Transverse colon (tissue), 4 donors: ENCODE measurements around the gene RAD21L1. TPM values are rescaled to one million over a fixed set of nuclear protein-coding genes. Genes with fewer than 3 reads are reported as not detected.

ENCODE experiments used
- DNase-seq: peaks from one replicate; pipeline ENCODE4 v3.0.0-alpha.2; 2019
- H3K27ac ChIP-seq, 4 donors: fragments of 200-600 bp; sonication (generic); 2 replicates each; pipeline ENCODE4 v1.5.1; 2016 to 2018; ENCODE audit warnings: inconsistent platforms in 4 of 4
- H3K27me3 ChIP-seq: fragments of 200-600 bp; sonication (generic); 2 replicates; pipeline ENCODE4 v1.5.1; 2017; ENCODE audit warnings: inconsistent platforms
- H3K36me3 ChIP-seq, 4 donors: fragments of 200-600 bp; sonication (generic); 2 replicates each; pipeline ENCODE4 v1.5.1; 2017 to 2019; ENCODE audit warnings: inconsistent platforms in 4 of 4
- H3K4me1 ChIP-seq, 4 donors: fragments of 200-600 bp; sonication (generic); 2 replicates each; pipeline ENCODE4 v1.5.1; 2017 to 2020; ENCODE audit warnings: inconsistent platforms in 4 of 4
- H3K4me3 ChIP-seq, 4 donors: fragments of 200-600 bp; sonication (generic); 1 replicate in 1 of 4; 2 replicates in 3 of 4; pipeline versions ENCODE4 v1.5.1 to v1.6.1; 2017 to 2019; ENCODE audit warnings: inconsistent platforms in 4 of 4
- H3K9me3 ChIP-seq, 2 donors: fragments of 200-600 bp; sonication (generic); 2 replicates each; pipeline ENCODE4 v1.5.1; 2017 to 2019; ENCODE audit warnings: inconsistent platforms in 2 of 2
- CTCF ChIP-seq, 5 experiments: fragments of 200-600 bp in 3 of 5; fragments of 450-650 bp in 2 of 5; sonication (generic) in 3 of 5; IDR thresholded peaks; 1 replicate in 2 of 5; 2 replicates in 3 of 5; pipeline ENCODE4 v1.5.1; 2016 to 2017; ENCODE audit warnings: antibody characterized with exemption in 5 of 5, inconsistent platforms in 3 of 5, mild to moderate bottlenecking in 2 of 5, moderate library complexity in 1 of 5
- EP300 ChIP-seq: sonication (generic); formaldehyde crosslinking; IDR thresholded peaks from one replicate; pipeline ENCODE4 v1.6.1; 2017; ENCODE audit warnings: antibody characterized with exemption, low read depth
- POLR2A ChIP-seq: fragments of 450-650 bp; IDR thresholded peaks from one replicate; pipeline ENCODE4 v1.6.1; 2016; ENCODE audit warnings: antibody characterized with exemption, mild to moderate bottlenecking, moderate library complexity
- POLR2AphosphoS5 ChIP-seq, 3 donors: sonication (generic); formaldehyde crosslinking; IDR thresholded peaks; one replicate each; pipeline ENCODE4 v1.6.1; 2016; ENCODE audit warnings: antibody characterized with exemption in 3 of 3
- WGBS, 2 donors: methylation state at CpG; one replicate each; pipeline ENCODE4 v1.1.5; 2018; ENCODE audit warnings: low coverage in 1 of 2; 5-methylcytosine and 5-hydroxymethylcytosine counted together
- in situ Hi-C, 4 donors: fragments of 200-750 bp; cut with MboI; loops; one replicate each; pipeline versions ENCODE4 v1.15.0 to v1.15.1; 2017; ENCODE audit warnings: low sequenced_read_pairs in 3 of 4, low pct_ligation_motif_present in 1 of 4, low pct_unique_long_range_greater_than_20kb in 1 of 4
- intact Hi-C: fragments of 100-400 bp; cut with DNase I; formaldehyde crosslinking; loops from one replicate; pipeline ENCODE4 v1.15.1; 2023; ENCODE audit warnings: low total_unique reads
- total RNA-seq, 4 donors: library from RNA; depleted of rRNA; stranded (reverse); fragments of >200 nt; gene quantifications; one replicate each; pipeline ENCODE4 v1.1.0, GENCODE V29; 2016

RAD21L1 gene
- total RNA-seq, 4 donors from 2014 or later: not detected

- intact Hi-C loops: no loop called here
- H3K4me1 ChIP-seq: peaks cover 0 to 16% (median 14%) of the 10 kb centered on the region in 4 donors
- no peak for DNase-seq
- in situ Hi-C loops: no loop called here
- TF ChIP-seq CTCF (IDR thresholded peaks at IDR 0.05) (no peak), POLR2A (no peak), POLR2AphosphoS5 (IDR thresholded peaks at IDR 0.05) (no peak), EP300 (no peak)
- no peaks in the 10 kb centered on the region for H3K27me3 ChIP-seq
- no peak overlapping the region for H3K27ac ChIP-seq
- no peak overlapping the region for H3K4me3 ChIP-seq
- no peaks in the 10 kb centered on the region for H3K9me3 ChIP-seq
- H3K36me3 ChIP-seq: no peaks in the 10 kb centered on the region
- WGBS, 2 donors: 79 to 98% methylated on average over 2 to 3 of the region's 3 CpGs
Measured at GRCh38 chr20:1269850-1270249, 44.0 kb downstream of the RAD21L1 start.

DNA sequence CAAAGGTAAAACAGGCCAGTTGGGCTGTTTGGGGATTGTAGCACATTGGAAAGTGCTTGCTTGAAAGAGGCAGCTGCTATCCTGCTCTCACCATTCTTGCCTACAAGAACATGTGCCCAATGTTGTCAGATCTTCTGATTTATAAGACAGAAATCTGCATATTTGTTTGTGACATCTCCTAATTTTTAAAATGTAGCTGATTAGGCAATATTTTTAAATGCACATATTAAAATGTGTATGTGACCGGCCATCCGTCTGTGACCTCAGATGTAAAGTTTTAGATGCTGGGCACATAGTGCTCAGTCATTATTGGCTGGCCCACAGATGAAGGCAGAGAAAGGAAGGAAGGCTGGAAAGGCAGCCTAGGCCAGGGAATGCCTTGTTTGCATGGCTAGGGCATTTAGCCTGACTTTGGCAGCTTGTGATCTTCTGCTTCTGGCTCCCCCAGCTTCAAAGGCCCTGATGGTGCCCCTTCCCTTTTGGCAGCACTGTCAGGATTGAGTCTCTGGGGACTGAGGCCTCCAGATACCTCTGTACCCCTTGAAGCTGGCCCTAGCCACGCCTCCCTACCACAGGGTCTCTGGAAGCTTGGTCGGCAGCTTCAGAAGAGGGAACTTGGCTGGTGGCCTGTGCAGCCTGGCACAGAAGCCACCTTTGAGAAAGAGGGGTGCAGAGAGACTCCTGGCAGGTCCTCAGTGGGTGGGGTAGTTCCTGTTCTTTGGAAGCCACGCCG is 46.7 kb downstream of the RAD21L1 start:
- 68 to 83% methylated on average over 2 to 6 of the region's 6 CpGs for WGBS, 2 donors
- no peaks in the 10 kb centered on the region for H3K27me3 ChIP-seq
- H3K36me3 ChIP-seq: no peaks in the 10 kb centered on the region
- H3K4me1 ChIP-seq: no peaks in the 10 kb centered on the region
- in situ Hi-C loops: no loop called here
- no peak overlapping the region for H3K4me3 ChIP-seq
- no peak overlapping the region for H3K27ac ChIP-seq
- no peaks in the 10 kb centered on the region for H3K9me3 ChIP-seq
- DNase-seq: no peak
- TF ChIP-seq CTCF (IDR thresholded peaks at IDR 0.05): no peak
- no peak for TF ChIP-seq POLR2A
- TF ChIP-seq POLR2AphosphoS5 (IDR thresholded peaks at IDR 0.05): no peak
- TF ChIP-seq EP300: no peak
- intact Hi-C loops: no loop called here

GRCh38 chr20:1273366-1273765 is 47.5 kb downstream of the RAD21L1 start:
- Histone ChIP-seq H3K27ac (no peak overlapping the region), H3K4me3 (no peak overlapping the region), H3K9me3 (no peaks in the 10 kb centered on the region), H3K27me3 (no peaks in the 10 kb centered on the region), H3K4me1 (no peaks in the 10 kb centered on the region), H3K36me3 (no peaks in the 10 kb centered on the region)
- intact Hi-C loops (no loop called here), in situ Hi-C loops (no loop called here)
- no peak for DNase-seq
- WGBS, 2 donors: 74 to 80% methylated on average over 2 of the region's 2 CpGs
- TF ChIP-seq POLR2AphosphoS5 (IDR thresholded peaks at IDR 0.05): no peak
- TF ChIP-seq CTCF (IDR thresholded peaks at IDR 0.05): no peak
- TF ChIP-seq POLR2A: no peak
- no peak for TF ChIP-seq EP300

DNA sequence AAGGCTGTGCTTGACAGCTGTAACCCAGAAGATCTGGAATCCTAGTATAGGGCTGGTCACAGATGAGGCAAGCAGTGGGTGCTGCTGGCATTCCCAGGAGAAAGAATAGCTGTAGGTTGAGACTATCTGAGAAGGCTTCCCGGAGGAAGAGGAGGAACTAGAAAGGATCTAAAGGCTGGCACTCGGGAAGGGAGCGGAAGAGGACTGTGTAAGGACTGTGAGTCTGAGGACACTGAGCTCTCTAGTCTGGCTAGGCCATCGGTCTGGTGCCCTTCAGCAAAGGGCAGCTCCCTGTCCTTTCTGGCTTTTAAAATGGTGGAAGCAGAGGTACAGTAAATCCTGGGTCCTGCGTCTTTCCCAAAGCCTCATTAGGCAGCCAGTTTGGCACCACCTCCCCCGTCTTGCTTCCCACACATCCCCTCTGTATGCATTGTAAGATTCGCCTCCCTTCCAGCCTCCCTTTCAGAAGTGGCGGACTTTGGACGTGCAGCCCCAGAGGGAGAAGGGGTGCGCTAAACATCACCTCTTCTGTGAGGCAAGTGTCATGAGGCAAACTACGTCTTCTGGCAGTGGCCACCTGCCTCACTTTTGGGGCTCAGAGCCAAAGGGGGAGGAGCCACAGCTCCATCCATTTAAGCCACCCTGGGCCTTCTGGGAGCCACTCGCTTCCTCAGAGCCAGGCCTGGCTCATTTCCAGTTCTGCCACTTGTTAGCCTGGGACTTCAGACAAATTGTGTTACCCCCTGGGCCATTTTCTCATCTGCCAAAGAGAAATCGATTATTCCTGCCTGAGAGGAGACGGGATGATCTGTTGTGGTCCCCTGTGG is 48.9 kb downstream of the RAD21L1 start:
- no peak for DNase-seq
- intact Hi-C loops (no loop called here), in situ Hi-C loops (no loop called here)
- WGBS, 2 donors: 84 to 91% methylated on average over 6 to 14 of the region's 14 CpGs
- Histone ChIP-seq H3K27me3 (no peaks in the 10 kb centered on the region), H3K36me3 (no peaks in the 10 kb centered on the region), H3K9me3 (no peaks in the 10 kb centered on the region), H3K4me1 (no peaks in the 10 kb centered on the region), H3K4me3 (no peak overlapping the region), H3K27ac (no peak overlapping the region)
- TF ChIP-seq EP300 (no peak), POLR2AphosphoS5 (IDR thresholded peaks at IDR 0.05) (no peak), POLR2A (no peak), CTCF (IDR thresholded peaks at IDR 0.05) (no peak)
